Adipose tissue (tissue), 3 donors: Measurements from ENCODE around the gene ZNF853. TPM values are rescaled to one million over a fixed set of nuclear protein-coding genes. Genes with fewer than 3 reads are reported as not detected.

Source experiments
- H3K27ac ChIP-seq: one replicate; pipeline ENCODE4 v1.5.1; 2013; ENCODE audit warnings: low read depth, low read length
- WGBS, 3 donors: extraction: QIAGEN DNeasy Blood & Tissue Kit; methylation state at CpG; one replicate each; pipeline ENCODE4 v1.1.7; 2013; 5-methylcytosine and 5-hydroxymethylcytosine counted together
- polyA plus RNA-seq, 3 donors: library from polyadenylated mRNA; stranded (reverse); fragments of 200-250 nt; gene quantifications; one replicate each; pipeline ENCODE4 v1.2.3, GENCODE V29; 2013
- donor health status: healthy with polysubstance abuse.
- donor health status: Bipolar disorder and iron deficiency.
- donor health status: healthy.

ZNF853 gene
- polyA plus RNA-seq, 3 donors: 1.7 to 2.7 (median 2.0) TPM

- no peak overlapping the region for H3K27ac ChIP-seq
- WGBS, 3 donors: 8 to 13% (median 11%) methylated on average over 10 of the region's 10 CpGs
Measured at GRCh38 chr7:6590645-6591110, 24.7 kb upstream of the ZNF853 start.

GRCh38 chr7:6600093-6600492 is 15.3 kb upstream of the ZNF853 start:
- H3K27ac ChIP-seq: no peak overlapping the region
- WGBS, 3 donors: 94 to 96% (median 94%) methylated on average over 15 of the region's 15 CpGs

GRCh38 chr7:6604458-6604857 is 11.0 kb upstream of the ZNF853 start:
- WGBS, 3 donors: 90 to 94% (median 91%) methylated on average over 10 of the region's 10 CpGs
- H3K27ac ChIP-seq: no peak overlapping the region

GRCh38 chr7:6606866-6607583 is 8.4 kb upstream of the ZNF853 start:
- 91 to 92% (median 91%) methylated on average over 33 to 36 of the region's 36 CpGs for WGBS, 3 donors
- H3K27ac ChIP-seq: no peak overlapping the region

GRCh38 chr7:6607651-6608051 is 7.8 kb upstream of the ZNF853 start:
- 91 to 93% (median 92%) methylated on average over 29 to 38 of the region's 38 CpGs for WGBS, 3 donors

GRCh38 chr7:6608081-6608480 is 7.3 kb upstream of the ZNF853 start:
- 91 to 94% (median 94%) methylated on average over 27 of the region's 27 CpGs for WGBS, 3 donors
- H3K27ac ChIP-seq: no peak overlapping the region

More at GRCh38 chr7:6607651-6608051, 7.8 kb upstream of the ZNF853 start:
- no peak overlapping the region for H3K27ac ChIP-seq

GRCh38 chr7:6608794-6609193 is 6.6 kb upstream of the ZNF853 start:
- WGBS, 3 donors: 95 to 97% (median 95%) methylated on average over 12 of the region's 12 CpGs
- no peak overlapping the region for H3K27ac ChIP-seq

- WGBS, 3 donors: 66 to 75% (median 72%) methylated on average over 5 to 7 of the region's 7 CpGs
- H3K27ac ChIP-seq: no peak overlapping the region
Measured at GRCh38 chr7:6612819-6613218, 2.6 kb upstream of the ZNF853 start.

- 13 to 50% (median 23%) methylated on average over 2 of the region's 2 CpGs for WGBS, 3 donors
- H3K27ac ChIP-seq: no peak overlapping the region
Measured at GRCh38 chr7:6613706-6614105, 1.7 kb upstream of the ZNF853 start.

- no peak overlapping the region for H3K27ac ChIP-seq
- WGBS, 3 donors: 9 to 12% (median 10%) methylated on average over 46 to 62 of the region's 63 CpGs
Measured at GRCh38 chr7:6615723-6616555, 529 bp downstream of the ZNF853 start.

GRCh38 chr7:6616854-6617643 is 1.6 kb downstream of the ZNF853 start:
- WGBS, 3 donors: 88 to 90% (median 89%) methylated on average over 19 to 20 of the region's 20 CpGs
- no peak overlapping the region for H3K27ac ChIP-seq

GRCh38 chr7:6618621-6619020 is 3.2 kb downstream of the ZNF853 start:
- WGBS, 3 donors: 72 to 83% (median 83%) methylated on average over 4 of the region's 4 CpGs
- no peak overlapping the region for H3K27ac ChIP-seq

GRCh38 chr7:6619961-6620360 is 4.6 kb downstream of the ZNF853 start:
- 77 to 88% (median 82%) methylated on average over 3 of the region's 3 CpGs for WGBS, 3 donors

GRCh38 chr7:6621195-6622133 is 6.1 kb downstream of the ZNF853 start:
- 84 to 90% (median 86%) methylated on average over 20 of the region's 20 CpGs for WGBS, 3 donors
- H3K27ac ChIP-seq: no peak overlapping the region

More at GRCh38 chr7:6619961-6620360, 4.6 kb downstream of the ZNF853 start:
- no peak overlapping the region for H3K27ac ChIP-seq

GRCh38 chr7:6622134-6622710 is 6.8 kb downstream of the ZNF853 start:
- WGBS, 3 donors: 96 to 98% (median 98%) methylated on average over 47 to 67 of the region's 67 CpGs
- no peak overlapping the region for H3K27ac ChIP-seq

GRCh38 chr7:6623589-6624245 is 8.3 kb downstream of the ZNF853 start:
- WGBS, 3 donors: 71 to 81% (median 72%) methylated on average over 15 of the region's 15 CpGs
- no peak overlapping the region for H3K27ac ChIP-seq

- 67 to 76% (median 67%) methylated on average over 3 of the region's 3 CpGs for WGBS, 3 donors
- H3K27ac ChIP-seq: no peak overlapping the region
Measured at GRCh38 chr7:6624246-6624611, 8.8 kb downstream of the ZNF853 start.
